GM19239 (cell line): ENCODE results near the gene VWC2L.

ENCODE experiments used
- DNase-seq: peaks from one replicate; pipeline ENCODE4 v3.0.0; 2011; ENCODE audit warnings: low spot score; ENCODE audit not compliant: insufficient read length
- FAIRE-seq: peaks from 2 replicates; lab custom pipeline; 2011; peaks lifted over from hg19 to GRCh38; lab: Jason Lieb, UNC

Gene VWC2L

DNA sequence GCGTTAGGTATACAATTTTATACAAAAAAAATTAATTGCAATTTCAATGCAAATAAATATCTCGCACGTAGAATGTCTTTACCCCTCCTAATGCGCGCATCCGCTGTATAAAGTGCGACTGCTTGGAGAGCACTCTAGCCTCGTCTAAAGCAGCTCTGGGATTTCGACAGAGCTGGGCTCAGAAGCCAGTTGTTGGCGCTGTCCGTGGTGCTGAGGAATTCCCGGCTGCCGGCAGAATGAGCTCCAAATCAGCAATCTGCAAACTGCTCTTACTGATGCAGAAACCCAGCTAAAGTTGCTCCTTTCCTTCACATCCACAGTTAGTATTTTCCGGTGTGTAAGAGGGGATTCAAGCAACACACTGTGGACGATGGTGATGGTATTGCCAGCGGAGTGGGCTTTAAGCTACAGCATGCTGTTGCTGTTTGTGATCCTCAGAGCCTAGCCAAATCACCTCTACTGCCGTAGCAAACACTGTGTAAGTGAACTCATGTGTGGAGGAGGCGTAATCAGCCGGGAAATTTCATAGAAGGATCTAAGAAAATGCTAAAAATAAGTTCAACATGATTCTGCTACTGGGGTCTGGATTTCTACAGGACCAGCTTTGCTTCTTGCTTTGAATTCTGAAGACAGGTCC lies at the start of gene VWC2L:
Gene VWC2L (plus strand): TSS at position 137 of the 637 bp plus-strand sequence. CDS start 3,140 bp downstream, outside the sequence.
- no peak for FAIRE-seq
- no peak for DNase-seq

DNA sequence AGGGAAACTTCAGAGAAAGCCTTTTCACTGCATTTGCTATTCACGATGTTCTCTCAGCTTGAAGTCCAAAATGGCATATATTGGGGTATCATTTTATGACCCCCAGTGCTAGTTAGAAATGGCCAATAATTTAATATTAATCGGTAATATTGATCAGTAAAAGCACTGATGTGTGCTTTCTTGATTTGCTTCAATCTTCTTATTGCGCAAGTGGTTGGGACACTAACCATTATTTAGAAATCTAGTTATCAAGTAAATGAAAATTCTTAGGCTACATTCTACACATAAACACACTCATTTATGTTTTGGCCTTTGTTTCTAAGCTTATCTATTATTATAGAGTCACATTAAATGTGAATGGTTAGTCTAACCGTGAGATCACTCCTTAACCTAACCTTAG lies 49.7 kb upstream of the VWC2L start:
- DNase-seq (no peak), FAIRE-seq (no peak)

DNA sequence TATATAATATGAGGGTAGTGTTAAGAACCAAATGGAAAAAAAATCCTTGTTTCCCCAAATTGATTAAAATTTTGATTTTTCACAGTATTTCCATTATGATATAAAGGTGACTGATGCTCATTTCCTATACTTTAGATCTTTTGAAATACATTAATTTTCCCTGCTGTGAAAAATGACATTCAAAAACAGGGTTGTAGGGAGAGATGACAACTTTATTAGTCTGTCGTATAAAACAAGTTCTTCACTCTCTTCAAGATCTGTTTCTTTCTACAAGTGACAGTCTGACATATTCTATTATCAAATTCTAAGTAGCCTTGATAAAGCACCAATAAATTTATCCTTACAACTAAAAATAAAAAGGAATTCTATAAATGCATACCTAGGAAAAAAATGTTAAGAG lies 45.3 kb upstream of the VWC2L start:
- DNase-seq: no peak
- FAIRE-seq: no peak

DNA sequence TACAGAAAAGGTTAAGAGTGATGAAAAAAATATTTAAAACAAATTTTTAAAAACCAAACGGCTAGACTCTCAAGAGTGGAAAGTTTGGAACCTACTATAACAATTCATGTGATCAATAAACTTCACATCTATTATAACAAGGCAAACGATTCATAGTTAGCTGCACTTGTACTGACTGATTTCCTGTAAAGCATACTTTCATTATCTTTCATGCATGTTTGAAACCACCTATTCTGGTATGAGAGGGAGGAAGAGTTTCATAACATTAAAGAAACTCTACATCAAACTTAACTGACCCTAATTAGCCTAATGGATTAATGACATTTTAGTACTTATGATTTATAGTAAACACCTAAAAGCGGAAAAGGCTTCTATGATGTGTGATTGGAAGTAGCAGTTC lies 43.7 kb upstream of the VWC2L start:
- FAIRE-seq: no peak
- no peak for DNase-seq

DNA sequence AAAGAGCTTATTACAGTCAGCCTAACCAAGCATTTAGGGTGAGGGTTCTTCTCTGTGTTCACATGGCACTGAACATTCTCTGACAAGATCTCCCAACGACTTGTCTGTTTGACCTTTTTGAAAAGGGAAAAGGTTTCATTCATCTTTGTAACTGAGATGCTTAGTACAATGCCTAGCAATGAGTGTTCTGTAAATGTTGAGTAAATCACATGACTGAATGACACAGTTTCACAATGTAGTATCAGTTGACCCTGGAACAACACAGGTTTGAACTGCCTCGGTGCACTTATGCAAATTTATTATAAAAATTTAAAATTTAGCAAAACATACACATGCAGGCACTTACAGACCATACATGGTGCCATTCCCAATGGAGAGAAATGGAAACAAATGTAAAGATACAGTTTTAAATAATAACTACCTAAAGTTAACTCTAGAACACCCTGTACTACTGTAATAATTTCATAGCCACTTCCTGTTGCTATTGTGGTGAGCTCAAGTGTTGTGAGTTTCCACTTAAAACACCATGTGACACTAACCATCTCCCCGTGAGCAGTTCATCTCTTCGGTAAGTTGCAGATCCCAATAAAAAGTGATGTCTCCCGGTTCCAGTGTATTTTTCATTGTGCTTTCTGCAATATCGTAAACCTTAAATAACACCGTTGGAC lies 34.1 kb upstream of the VWC2L start:
- FAIRE-seq: no peak
- no peak for DNase-seq

DNA sequence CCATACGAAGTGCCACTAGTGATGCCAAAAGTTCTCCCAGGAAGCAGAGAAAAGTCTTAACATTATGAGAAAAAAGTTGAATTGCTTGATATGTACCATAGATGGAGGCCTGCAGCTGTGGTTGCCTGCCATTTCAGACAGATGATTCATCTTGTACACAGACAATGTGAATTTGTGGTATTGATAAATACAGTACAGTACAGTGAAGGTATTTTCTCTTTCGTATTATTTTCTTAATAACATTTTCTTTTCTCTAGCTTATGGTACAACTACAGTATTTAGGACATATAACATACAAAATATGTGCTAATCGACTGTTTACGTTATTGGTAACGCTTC lies 33.6 kb upstream of the VWC2L start:
- DNase-seq: no peak
- no peak for FAIRE-seq

DNA sequence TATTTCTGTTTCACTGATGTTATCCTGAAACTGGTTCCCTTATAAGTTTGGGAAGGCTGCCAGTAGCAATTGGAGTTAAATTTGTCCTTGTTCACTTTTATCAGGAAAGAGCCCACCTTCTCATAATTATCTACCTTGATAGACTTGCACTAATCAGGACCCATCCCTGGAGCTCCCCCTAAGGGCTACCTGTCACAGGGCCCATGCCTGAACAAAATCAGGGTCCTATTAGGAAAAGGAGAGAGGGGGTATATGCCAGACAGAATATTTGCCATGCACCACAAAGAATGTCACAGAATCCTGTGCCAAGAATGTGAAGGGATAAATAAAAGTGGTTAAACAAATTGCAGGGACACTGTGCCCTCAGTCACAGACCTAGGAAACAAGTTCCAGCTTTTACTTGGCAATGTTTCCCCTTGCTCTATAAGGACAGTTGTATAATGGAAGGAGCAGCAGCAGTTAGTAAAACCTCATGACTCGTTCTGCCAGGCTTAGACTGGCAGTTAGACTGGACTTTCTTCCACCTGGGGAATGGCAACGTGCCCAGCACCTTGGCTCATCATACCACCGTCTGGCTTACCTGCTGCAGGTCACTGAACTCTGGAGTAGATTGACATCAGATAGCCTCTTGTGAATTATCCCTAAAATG lies 32.3 kb upstream of the VWC2L start:
- DNase-seq (no peak), FAIRE-seq (no peak)

DNA sequence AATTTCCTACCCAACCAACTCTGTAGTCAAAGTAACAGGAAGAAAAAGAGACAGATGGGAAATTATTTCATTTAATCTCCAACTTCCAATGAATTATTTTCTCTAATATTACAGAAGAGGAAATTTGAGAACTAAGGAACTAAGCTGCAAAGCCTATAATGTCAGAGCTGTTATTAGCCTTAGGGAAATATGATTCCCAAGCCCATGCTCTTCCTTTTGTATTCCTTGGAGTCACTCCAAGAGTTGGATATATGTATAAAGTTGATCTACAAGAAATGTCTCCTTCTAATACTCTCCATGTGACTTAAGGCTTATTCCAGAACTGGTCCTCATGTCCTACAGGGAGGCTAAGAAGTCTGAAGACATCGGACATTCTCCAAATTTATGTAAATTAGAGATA lies 31.6 kb upstream of the VWC2L start:
- no peak for DNase-seq

DNA sequence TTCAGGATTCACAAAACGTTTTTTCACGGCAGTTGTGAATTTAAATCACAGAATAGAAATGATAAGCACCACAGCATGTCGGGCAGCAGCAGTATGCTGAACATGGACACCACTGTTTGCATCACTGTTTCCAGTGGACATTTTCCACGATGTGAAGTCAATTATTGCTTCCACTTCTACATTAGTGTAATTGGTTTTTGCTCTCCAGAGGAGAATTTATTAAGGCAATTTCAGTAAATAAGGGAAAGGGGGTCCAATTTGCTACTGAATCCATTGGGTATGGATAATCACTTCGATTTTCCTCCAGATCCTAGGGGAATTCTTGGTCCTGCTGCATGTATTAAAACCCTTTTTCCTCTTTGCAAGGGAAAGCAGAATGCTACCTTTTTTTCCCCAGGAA lies 30.2 kb upstream of the VWC2L start:
- FAIRE-seq (no peak), DNase-seq (no peak)

More for the DNA sequence above, 31.6 kb upstream of the VWC2L start:
- FAIRE-seq: no peak

DNA sequence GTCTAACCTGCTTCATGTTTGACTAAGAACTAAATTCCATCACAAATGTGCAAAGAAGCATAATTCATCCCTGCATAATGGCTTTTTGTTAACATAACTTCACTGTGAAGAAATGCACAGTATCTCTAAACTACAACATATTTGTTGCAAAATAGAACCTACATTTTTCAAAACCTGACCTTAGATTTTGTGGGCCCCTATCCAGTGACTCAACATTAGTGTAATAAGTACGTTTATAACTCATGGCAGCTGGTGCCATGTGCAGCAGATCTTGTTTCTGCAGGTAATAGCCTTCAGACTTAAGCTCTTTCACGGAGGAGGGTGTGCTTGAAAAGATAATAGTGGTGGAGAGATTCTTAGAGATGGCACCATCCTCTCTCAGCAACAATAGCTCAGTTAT lies 28.6 kb upstream of the VWC2L start:
- FAIRE-seq: no peak
- no peak for DNase-seq

DNA sequence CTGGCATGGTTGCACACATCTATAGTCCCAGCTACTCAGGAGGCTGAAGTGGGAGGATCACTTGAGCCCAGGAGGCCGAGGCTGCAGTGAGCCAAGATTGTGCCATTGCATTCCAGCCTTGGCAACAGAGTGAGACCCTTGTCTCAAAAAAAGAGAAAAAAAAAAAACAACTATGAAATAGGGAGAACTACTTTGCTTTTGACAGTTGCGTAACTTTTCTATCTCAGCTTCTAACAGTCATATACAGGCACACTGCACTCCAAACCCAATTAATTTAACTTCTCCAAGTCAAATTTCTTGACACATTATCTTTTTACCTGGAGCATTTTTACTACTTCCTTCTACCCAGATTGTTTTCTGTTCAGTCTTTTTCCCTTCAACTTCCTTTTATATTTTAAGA lies 24.1 kb upstream of the VWC2L start:
- DNase-seq: no peak
- no peak for FAIRE-seq

DNA sequence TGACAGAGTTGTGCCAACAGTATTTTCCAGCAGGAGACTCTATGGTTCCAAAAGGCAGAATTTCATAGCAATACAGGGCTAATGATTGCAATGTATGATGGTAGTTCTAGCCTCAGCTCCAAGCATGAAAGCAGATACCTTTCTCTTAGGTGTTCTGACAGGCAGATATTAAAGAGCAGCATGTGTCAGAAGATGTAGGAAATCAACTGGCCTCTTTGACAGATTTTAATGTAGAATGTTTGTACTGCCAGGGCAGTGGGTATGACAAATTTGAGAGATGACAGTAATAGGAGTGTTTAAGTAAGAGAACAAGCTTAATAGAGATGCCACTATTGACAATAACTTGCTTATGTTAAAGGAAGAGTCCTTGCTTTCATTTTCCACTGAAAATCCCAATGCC lies 21.5 kb upstream of the VWC2L start:
- no peak for DNase-seq
- no peak for FAIRE-seq

DNA sequence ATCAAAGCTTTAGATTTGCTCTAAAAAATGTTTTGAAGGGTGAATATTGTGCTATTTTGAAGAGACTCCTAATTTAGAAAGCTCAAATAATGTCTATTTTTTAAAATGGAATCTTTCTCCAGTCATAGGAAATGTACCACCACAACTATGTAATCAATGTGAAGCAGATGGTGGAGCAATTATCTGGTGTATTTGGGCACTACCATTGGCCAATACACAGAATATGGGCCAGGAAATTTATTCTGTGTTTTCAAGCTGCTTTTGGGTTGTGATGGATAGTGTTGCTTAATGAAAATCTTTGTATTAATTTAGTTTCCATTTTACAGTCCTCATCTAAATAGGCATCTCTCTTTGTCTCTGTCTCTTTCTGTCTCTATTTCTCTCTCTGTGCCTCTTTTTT lies 17.1 kb upstream of the VWC2L start:
- FAIRE-seq (no peak), DNase-seq (no peak)

DNA sequence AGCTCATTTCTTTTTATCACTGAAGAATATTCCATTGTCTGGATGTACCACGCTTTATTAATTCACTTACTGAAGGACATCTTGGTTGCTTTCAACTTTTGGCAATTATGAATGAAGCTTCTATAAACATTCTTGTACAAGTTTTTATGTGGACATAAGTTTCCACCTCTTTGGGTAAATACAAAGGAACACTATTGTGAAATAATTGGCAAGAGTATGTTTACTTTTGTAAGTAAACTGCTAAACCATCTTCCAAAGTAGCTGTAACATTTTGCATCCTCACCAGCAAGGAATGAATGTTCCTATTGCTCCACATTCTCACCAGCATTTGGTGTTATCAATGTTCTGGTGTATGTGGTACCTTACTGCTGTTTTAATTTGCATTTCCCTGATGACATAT lies 15.8 kb upstream of the VWC2L start:
- DNase-seq: no peak
- no peak for FAIRE-seq

DNA sequence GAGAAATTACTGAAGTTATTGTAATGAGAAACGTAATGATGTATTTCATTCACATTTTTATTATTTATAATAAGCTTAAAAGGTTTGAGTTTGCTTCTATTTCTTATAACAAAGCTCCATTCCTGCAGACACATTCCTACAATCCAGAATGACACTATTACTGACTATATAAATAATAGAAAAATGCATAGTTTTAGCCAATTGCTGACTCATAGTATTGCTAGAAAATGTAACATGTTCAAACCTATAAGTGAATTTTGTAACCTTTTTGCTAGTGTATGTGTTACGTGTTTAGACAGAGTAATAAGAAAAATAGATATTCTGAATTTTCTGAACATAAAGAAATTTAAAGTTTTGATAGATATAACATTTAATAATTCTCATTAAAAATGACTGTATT lies 9.3 kb upstream of the VWC2L start:
- DNase-seq (no peak), FAIRE-seq (no peak)

DNA sequence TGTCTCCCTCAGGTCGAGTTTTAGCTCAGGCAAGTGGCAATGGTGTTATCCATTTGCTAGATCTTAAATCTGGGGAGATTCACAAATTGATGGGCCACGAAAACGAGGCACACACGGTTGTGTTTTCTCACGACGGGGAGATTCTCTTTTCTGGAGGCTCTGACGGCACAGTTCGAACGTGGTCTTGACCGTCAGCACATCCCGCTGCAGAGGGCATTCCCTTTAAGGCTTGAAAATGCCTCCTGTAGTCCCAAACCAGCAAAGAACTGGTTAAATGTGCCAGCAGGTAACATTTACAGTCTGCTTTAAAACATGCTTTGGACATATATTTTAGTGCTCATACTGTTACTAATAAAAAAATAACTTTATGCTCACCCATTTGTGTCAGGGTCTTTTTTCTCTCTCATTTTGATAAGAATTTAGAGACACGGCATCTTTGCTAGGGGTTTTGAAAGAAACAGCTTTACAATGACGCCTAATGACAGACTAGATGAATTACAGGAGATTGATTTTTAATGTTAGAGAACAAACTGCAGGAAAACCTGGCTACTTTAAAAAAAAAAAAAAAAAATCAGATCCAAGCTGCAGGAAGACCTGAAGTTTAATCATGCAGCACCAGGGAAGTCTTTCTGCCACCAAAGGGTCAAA lies 602 bp upstream of the VWC2L start:
- FAIRE-seq (no peak), DNase-seq (no peak)

DNA sequence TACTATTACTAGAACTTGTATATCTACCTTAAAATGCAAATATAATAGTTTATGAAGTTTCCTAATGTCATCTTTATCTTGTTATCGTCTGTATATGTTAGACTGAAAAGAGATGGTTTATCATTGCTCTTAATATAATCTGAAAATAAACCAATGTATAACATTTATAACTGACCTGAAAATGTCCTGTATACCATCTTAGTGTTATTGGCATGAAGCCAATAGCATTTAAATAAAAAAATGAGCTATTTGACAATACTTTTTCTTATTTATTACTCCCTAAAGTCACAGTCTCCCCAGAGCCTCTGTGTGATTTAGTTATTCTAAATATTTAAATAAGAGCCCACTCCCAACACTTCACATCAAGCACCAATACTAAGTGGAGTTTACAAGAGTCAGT lies 1.8 kb downstream of the VWC2L start:
- no peak for FAIRE-seq
- no peak for DNase-seq

DNA sequence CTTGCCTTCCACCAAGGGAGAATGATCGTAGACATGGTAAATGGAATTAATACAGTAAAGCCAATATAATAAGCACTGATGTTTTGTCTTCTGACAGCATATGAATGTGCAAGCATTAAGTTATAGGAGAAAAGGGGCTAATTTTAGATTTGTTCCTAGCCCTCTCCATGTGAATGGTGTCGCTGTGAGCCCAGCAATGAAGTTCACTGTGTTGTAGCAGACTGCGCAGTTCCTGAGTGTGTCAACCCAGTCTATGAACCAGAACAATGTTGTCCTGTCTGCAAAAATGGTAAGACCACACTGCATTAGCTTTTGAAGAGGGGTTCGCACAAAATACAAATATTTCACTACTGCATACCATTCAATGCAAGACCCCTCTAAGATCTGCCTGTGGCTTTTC lies 25.6 kb downstream of the VWC2L start:
- DNase-seq (no peak), FAIRE-seq (no peak)

DNA sequence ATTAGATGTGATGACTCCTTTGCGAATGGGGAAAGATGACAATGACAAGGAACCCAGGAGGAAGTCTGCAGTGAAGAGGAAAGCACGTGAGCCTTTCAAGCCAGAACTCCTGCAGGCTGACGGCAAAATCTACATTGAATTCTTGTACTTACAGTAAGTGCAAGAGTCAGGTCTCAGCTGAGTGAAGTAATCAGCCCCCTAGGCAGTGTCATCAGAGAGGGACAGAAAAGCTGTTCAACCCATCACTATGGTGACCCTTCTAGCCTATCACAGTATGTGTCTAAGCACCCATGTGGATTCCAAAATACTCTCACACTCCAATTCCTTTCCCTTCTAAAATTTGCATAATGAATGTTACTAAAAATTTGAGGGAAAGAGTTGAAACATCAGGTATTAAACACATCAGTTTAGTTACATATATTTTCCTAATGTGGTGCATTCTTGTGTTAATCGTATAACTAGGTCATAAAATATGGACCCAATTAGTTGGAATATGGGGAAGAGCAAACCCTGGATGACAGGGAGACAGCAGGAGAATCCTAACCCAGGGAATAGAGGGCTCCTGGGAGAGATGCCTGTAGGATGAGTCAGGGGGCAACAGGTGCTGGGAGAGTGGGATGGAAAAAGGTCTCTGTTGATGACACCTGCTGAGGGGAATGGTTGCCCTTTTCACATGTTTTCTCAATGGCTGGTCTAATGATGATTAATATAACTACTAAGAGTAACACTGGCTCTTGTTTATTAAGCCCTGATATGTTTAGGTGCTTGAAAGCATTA lies 39.5 kb downstream of the VWC2L start:
- no peak for FAIRE-seq

DNA sequence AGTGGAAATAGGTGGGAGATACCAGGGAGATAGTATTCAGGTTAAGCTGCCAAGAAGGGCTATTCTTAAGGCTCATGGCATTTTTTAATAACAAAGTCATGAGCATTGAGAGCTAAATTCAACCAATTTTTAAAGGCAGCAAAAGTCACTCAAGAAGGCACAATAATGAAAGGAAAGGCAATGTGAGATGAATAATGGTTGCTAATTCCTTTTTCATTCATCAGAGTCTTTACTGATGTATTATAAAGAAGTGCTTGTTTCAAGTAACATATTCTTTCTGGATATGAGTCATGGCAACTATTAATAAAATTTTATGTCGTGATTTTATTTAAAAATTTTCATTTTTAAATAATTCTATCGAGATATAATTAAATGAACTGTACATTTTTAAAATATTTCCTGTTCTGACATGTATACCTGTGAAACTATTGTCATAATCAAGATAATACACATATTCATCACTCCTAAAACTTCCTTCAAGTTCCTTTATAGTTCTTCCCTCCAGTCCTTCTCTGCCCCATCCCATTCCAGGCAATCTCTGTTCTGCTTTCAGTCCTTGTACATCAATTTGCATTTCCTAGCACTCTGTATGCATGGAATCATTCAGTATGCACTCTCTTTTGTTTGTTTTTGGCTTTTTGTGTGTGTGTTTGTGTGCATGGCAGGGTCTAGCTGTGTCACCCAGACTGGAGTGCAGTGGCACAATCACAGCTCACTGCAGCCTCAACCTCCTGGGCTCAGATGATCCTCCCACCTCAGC lies 40.8 kb downstream of the VWC2L start:
- DNase-seq (no peak), FAIRE-seq (no peak)

More for the DNA sequence above, 39.5 kb downstream of the VWC2L start:
- no peak for DNase-seq
